NCI-H82 treated with DMSO at 0.1 percent for 48 hours (cell line): Measurements from ENCODE around the gene SDHAF3.

Experiments
- DNase-seq: peaks from one replicate; lab custom pipeline; 2025; ENCODE audit not compliant: unreplicated experiment; lab: John Stamatoyannopoulos, UW

The SDHAF3 gene

GRCh38 chr7:97215556-97215955 lies 98.1 kb downstream of the SDHAF3 start:
- DNase-seq: no peak

- no peak for DNase-seq
Measured at GRCh38 chr7:97218767-97219166, 101.3 kb downstream of the SDHAF3 start.

DNA sequence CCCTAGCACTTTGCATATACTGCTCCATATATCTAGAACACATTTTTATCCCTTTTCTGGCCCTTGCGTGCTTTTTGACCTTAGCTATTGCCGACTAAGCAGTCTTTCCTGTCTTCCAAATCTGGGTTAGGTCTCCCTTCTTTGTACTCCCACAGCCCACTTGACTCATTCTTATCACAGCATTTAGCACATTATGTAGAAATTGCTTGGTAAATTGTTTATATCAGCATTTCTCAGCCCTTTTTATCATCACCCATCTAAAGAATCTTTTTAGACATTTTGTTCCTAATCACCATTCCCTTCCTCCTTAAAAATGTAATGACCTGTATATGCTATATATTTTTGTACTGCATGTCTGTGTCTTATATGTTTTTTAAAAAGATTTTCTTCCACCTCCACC lies 101.7 kb downstream of the SDHAF3 start:
- no peak for DNase-seq

GRCh38 chr7:97224316-97224715 lies 106.8 kb downstream of the SDHAF3 start:
- no peak for DNase-seq

DNA sequence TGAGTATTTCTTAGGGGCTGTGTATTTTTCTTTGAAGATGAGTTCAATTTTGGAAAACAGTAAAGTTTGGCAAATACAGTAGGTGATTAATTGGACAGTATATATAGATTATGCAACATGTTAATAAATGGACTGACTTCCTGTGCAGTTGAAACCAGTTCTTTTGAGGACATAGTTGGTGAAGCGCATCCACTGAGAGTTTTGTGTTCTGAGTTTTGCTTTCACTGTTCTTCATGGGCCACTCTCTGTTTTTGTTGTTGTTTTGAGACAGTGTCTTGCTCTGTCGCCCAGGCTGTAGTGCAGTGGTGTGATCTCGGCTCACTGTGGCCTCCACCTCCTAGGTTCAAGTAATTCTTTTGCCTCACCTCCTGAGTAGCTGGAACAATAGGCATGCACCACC lies 109.0 kb downstream of the SDHAF3 start:
- DNase-seq: no peak
